ENCODE data around the gene SRSF7.

SRSF7 gene

DNA sequence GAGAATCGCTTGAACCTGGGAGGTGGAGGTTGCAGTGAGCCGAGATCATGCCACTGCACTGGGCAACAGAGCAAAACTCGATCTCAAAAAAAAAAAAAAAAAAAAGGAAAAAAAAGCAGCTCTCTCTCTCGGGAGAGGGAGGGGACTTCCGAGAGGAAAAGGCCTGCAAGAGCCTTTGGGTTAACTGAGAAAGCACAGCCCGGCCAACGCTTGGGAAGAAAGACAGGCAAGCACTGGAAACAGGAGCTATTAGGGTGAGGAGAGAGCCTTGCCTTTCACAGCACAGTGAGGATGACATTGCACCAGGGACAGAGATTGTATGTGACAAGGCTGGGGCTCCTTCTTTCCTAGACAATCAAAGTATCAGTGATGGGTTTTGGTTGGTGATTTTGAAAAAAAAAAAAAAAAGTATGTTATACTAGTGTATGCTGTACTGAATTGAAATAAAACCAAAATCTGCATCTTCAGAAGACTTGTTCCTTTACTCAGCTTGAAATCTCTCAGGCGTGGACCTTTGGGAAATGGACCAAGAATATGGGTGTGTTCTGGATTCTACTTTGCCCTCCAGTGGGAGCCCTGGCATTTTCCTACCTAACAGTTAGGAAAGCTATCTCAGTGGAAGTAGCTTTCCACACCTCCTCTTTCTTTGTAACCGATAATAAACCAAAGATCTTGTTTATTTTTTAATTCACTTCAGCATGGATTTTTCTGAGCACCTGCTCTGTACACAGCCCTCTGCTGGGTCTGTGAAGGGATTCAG is 16.7 kb downstream of the SRSF7 start:
- no peak for ATAC-seq
- TF ChIP-seq ZNF8 (CRISPR knock-in tag; IDR thresholded peaks at IDR 0.05) (no peak), ESRRG (CRISPR knock-in tag; IDR thresholded peaks at IDR 0.05) (no peak), ZFP30 (CRISPR knock-in tag; IDR thresholded peaks at IDR 0.05) (no peak), OSR1 (CRISPR knock-in tag; IDR thresholded peaks at IDR 0.05) (no peak), TOX (CRISPR knock-in tag; IDR thresholded peaks at IDR 0.05; ENCODE audit: borderline replicate concordance) (no peak), ARNTL (CRISPR knock-in tag; IDR thresholded peaks at IDR 0.05; ENCODE audit: borderline replicate concordance, low read depth) (no peak)
- TF ChIP-seq, protein P1, sequence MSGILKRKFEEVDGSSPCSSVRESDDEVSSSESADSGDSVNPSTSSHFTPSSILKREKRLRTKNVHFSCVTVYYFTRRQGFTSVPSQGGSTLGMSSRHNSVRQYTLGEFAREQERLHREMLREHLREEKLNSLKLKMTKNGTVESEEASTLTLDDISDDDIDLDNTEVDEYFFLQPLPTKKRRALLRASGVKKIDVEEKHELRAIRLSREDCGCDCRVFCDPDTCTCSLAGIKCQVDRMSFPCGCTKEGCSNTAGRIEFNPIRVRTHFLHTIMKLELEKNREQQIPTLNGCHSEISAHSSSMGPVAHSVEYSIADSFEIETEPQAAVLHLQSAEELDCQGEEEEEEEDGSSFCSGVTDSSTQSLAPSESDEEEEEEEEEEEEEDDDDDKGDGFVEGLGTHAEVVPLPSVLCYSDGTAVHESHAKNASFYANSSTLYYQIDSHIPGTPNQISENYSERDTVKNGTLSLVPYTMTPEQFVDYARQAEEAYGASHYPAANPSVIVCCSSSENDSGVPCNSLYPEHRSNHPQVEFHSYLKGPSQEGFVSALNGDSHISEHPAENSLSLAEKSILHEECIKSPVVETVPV (CRISPR knock-in tag; IDR thresholded peaks at IDR 0.05): no peak
- TF ChIP-seq, protein P2, sequence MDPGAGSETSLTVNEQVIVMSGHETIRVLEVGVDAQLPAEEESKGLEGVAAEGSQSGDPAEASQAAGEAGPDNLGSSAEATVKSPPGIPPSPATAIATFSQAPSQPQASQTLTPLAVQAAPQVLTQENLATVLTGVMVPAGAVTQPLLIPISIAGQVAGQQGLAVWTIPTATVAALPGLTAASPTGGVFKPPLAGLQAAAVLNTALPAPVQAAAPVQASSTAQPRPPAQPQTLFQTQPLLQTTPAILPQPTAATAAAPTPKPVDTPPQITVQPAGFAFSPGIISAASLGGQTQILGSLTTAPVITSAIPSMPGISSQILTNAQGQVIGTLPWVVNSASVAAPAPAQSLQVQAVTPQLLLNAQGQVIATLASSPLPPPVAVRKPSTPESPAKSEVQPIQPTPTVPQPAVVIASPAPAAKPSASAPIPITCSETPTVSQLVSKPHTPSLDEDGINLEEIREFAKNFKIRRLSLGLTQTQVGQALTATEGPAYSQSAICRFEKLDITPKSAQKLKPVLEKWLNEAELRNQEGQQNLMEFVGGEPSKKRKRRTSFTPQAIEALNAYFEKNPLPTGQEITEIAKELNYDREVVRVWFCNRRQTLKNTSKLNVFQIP (CRISPR knock-in tag; IDR thresholded peaks at IDR 0.05; ENCODE audit: borderline replicate concordance, low read depth): no peak

DNA sequence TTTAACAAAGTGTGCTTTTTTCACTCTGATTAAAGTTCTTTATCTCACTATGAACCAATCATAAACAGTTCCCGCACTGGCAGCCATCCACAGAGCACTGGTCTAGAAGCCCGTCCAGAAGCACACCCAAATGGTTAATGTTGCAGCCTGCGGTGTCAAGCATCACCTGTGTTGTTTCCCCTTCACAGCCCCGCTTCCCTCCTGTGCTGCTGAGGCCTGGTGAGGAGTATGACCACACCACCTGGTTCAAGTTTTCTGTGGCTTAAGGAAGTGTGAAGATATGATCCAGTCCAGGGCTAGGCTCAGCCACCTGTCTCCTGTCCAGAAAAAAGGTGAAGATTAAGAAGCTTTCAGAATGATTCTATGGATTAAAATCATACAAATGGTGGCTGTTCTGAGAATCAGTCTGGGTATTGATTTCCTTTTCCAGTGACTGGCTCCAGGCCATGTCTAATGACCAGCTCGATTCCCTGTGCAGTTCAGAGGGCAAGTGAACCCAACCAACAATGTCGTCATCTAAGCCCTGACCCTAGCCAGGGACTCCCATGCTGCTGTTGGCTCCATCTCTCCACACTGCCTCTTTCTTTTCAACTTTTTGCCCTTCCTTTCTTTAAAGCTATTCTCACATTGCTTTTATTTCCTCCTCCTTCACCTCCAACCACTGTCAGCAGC is 17.7 kb downstream of the SRSF7 start:
- ATAC-seq: no peak
- TF ChIP-seq, protein P2 (CRISPR knock-in tag; IDR thresholded peaks at IDR 0.05; ENCODE audit: borderline replicate concordance, low read depth): no peak
- TF ChIP-seq, protein P3, sequence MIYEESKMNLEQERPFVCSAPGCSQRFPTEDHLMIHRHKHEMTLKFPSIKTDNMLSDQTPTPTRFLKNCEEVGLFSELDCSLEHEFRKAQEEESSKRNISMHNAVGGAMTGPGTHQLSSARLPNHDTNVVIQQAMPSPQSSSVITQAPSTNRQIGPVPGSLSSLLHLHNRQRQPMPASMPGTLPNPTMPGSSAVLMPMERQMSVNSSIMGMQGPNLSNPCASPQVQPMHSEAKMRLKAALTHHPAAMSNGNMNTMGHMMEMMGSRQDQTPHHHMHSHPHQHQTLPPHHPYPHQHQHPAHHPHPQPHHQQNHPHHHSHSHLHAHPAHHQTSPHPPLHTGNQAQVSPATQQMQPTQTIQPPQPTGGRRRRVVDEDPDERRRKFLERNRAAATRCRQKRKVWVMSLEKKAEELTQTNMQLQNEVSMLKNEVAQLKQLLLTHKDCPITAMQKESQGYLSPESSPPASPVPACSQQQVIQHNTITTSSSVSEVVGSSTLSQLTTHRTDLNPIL (CRISPR knock-in tag; IDR thresholded peaks at IDR 0.05; ENCODE audit: low read depth): no peak
- TF ChIP-seq, protein P4, sequence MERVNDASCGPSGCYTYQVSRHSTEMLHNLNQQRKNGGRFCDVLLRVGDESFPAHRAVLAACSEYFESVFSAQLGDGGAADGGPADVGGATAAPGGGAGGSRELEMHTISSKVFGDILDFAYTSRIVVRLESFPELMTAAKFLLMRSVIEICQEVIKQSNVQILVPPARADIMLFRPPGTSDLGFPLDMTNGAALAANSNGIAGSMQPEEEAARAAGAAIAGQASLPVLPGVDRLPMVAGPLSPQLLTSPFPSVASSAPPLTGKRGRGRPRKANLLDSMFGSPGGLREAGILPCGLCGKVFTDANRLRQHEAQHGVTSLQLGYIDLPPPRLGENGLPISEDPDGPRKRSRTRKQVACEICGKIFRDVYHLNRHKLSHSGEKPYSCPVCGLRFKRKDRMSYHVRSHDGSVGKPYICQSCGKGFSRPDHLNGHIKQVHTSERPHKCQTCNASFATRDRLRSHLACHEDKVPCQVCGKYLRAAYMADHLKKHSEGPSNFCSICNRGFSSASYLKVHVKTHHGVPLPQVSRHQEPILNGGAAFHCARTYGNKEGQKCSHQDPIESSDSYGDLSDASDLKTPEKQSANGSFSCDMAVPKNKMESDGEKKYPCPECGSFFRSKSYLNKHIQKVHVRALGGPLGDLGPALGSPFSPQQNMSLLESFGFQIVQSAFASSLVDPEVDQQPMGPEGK (CRISPR knock-in tag; IDR thresholded peaks at IDR 0.05; ENCODE audit: borderline replicate concordance): no peak
- no peak for TF ChIP-seq ESRRG (CRISPR knock-in tag; IDR thresholded peaks at IDR 0.05)
- TF ChIP-seq, protein P5, sequence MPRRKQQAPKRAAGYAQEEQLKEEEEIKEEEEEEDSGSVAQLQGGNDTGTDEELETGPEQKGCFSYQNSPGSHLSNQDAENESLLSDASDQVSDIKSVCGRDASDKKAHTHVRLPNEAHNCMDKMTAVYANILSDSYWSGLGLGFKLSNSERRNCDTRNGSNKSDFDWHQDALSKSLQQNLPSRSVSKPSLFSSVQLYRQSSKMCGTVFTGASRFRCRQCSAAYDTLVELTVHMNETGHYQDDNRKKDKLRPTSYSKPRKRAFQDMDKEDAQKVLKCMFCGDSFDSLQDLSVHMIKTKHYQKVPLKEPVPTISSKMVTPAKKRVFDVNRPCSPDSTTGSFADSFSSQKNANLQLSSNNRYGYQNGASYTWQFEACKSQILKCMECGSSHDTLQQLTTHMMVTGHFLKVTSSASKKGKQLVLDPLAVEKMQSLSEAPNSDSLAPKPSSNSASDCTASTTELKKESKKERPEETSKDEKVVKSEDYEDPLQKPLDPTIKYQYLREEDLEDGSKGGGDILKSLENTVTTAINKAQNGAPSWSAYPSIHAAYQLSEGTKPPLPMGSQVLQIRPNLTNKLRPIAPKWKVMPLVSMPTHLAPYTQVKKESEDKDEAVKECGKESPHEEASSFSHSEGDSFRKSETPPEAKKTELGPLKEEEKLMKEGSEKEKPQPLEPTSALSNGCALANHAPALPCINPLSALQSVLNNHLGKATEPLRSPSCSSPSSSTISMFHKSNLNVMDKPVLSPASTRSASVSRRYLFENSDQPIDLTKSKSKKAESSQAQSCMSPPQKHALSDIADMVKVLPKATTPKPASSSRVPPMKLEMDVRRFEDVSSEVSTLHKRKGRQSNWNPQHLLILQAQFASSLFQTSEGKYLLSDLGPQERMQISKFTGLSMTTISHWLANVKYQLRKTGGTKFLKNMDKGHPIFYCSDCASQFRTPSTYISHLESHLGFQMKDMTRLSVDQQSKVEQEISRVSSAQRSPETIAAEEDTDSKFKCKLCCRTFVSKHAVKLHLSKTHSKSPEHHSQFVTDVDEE (CRISPR knock-in tag; IDR thresholded peaks at IDR 0.05): no peak
- no peak for TF ChIP-seq BACH2 (CRISPR knock-in tag; IDR thresholded peaks at IDR 0.05; ENCODE audit: borderline replicate concordance)
- TF ChIP-seq ARNTL (CRISPR knock-in tag; IDR thresholded peaks at IDR 0.05; ENCODE audit: borderline replicate concordance, low read depth): no peak
- TF ChIP-seq GLIS3 (CRISPR knock-in tag; IDR thresholded peaks at IDR 0.05): no peak
- TF ChIP-seq ISL1 (CRISPR knock-in tag; IDR thresholded peaks at IDR 0.05): no peak
- TF ChIP-seq OSR1 (CRISPR knock-in tag; IDR thresholded peaks at IDR 0.05): no peak
- TF ChIP-seq SNAI2 (CRISPR knock-in tag; IDR thresholded peaks at IDR 0.05): no peak
- no peak for TF ChIP-seq ZNF8 (CRISPR knock-in tag; IDR thresholded peaks at IDR 0.05)
- no peak for TF ChIP-seq ZNF70 (CRISPR knock-in tag; IDR thresholded peaks at IDR 0.05)
- TF ChIP-seq CSDC2 (CRISPR knock-in tag; IDR thresholded peaks at IDR 0.05): no peak
- no peak for TF ChIP-seq TCF4 (CRISPR knock-in tag; IDR thresholded peaks at IDR 0.05; ENCODE audit: borderline replicate concordance)

All from SK-N-SH treated with all-trans-retinoic acid at 6 μM for 48 hours (cell line).